IMR-90 (cell line): ENCODE results near the gene NDUFS2. TPM values are rescaled to one million over a fixed set of nuclear protein-coding genes. Genes with fewer than 3 reads are reported as not detected.

Experiments
- ATAC-seq: fragments of 200-7000 bp; cut with Tn5 transposase; 2 replicates; pipeline ENCODE4 v1.9.1; 2020; ENCODE audit warnings: low read depth, mild to moderate bottlenecking, moderate library complexity
- BruUV-seq: library from RNA; stranded (reverse); fragments of 400-500 nt; replicated peaks from 2 replicates; lab custom pipeline; 2021; lab: Mats Ljungman, UMichigan
- CTCF ChIA-PET: fragments of 300-600 bp; formaldehyde crosslinking; extraction: SDS; loops from one replicate; lab custom pipeline; 2021; ENCODE audit warnings: antibody characterized with exemption; lab: Yijun Ruan, JAX
- POLR2A ChIA-PET: fragments of 300-600 bp; sonication (Branson Sonifier 250); formaldehyde crosslinking; loops from one replicate; lab custom pipeline; 2022; ENCODE audit warnings: antibody characterized with exemption; ENCODE audit not compliant: unreplicated experiment; lab: Charles Lee
- DNase-seq: peaks from one replicate; pipeline ENCODE4 v3.0.0; 2013
- H2AFZ ChIP-seq: replicated peaks from 2 replicates; pipeline ENCODE3; 2013; ENCODE audit warnings: low read length, mild to moderate bottlenecking; ENCODE audit not compliant: poor library complexity
- H2AK5ac ChIP-seq: 2 replicates; pipeline ENCODE4 v1.6.1; 2013; ENCODE audit warnings: low read depth, low read length, inconsistent platforms
- H2AK9ac ChIP-seq: replicated peaks from 2 replicates; pipeline ENCODE3; 2013; ENCODE audit warnings: mild to moderate bottlenecking, low read depth, low read length, moderate library complexity; ENCODE audit not compliant: poor library complexity
- H2BK120ac ChIP-seq: 2 replicates; pipeline ENCODE4 v1.6.1; 2013; ENCODE audit warnings: low read depth, low read length, inconsistent platforms
- H2BK15ac ChIP-seq: 3 replicates; pipeline ENCODE4 v1.6.1; 2013; ENCODE audit warnings: low read depth, low read length, inconsistent platforms
- H2BK20ac ChIP-seq: 2 replicates; pipeline ENCODE4 v1.6.1; 2013; ENCODE audit warnings: low read depth, mild to moderate bottlenecking, inconsistent platforms, low read length, moderate library complexity
- H2BK5ac ChIP-seq: 2 replicates; pipeline ENCODE4 v1.6.1; 2013; ENCODE audit warnings: mild to moderate bottlenecking, low read depth, low read length, inconsistent platforms; ENCODE audit not compliant: poor library complexity, severe bottlenecking
- H3K14ac ChIP-seq: replicated peaks from 2 replicates; pipeline ENCODE4 v1.6.1; 2013; ENCODE audit warnings: low read depth, low read length, inconsistent platforms
- H3K18ac ChIP-seq: 2 replicates; pipeline ENCODE4 v1.6.1; 2013; ENCODE audit warnings: low read depth, low read length, control low read depth
- H3K23ac ChIP-seq: 2 replicates; pipeline ENCODE4 v1.6.1; 2013; ENCODE audit warnings: low read depth, low read length, inconsistent platforms
- H3K27ac ChIP-seq: 2 replicates; pipeline ENCODE4 v1.5.1; 2013; ENCODE audit warnings: mild to moderate bottlenecking, control low read depth, low read length; ENCODE audit not compliant: insufficient read depth
- H3K27me3 ChIP-seq: 2 replicates; pipeline ENCODE4 v1.6.1; 2013; ENCODE audit warnings: low read length; ENCODE audit not compliant: control insufficient read depth, insufficient read depth
- H3K36me3 ChIP-seq: 2 replicates; pipeline ENCODE4 v1.6.1; 2013; ENCODE audit warnings: low read length, mixed read lengths; ENCODE audit not compliant: control insufficient read depth, insufficient read depth
- H3K4ac ChIP-seq: 2 replicates; pipeline ENCODE4 v1.6.1; 2013; ENCODE audit warnings: low read depth, low read length, inconsistent platforms
- H3K4me1 ChIP-seq: 2 replicates; pipeline ENCODE4 v1.6.1; 2013; ENCODE audit warnings: low read length, mixed read lengths; ENCODE audit not compliant: control insufficient read depth, insufficient read depth
- H3K4me2 ChIP-seq: 2 replicates; pipeline ENCODE4 v1.6.1; 2013; ENCODE audit warnings: low read depth, mild to moderate bottlenecking, control low read depth, low read length, moderate library complexity
- H3K4me3 ChIP-seq: 2 replicates; pipeline ENCODE4 v1.5.1; 2013; ENCODE audit warnings: low read depth, mild to moderate bottlenecking, control low read depth, low read length, moderate library complexity; ENCODE audit not compliant: insufficient read depth
- H3K56ac ChIP-seq: 2 replicates; pipeline ENCODE4 v1.6.1; 2013; ENCODE audit warnings: low read length, inconsistent platforms; ENCODE audit not compliant: insufficient read depth; ENCODE audit errors: extremely low read depth
- H3K79me1 ChIP-seq, 2 experiments: 2 replicates each; pipeline ENCODE4 v1.6.1; 2013; ENCODE audit warnings: low read length in 2 of 2, inconsistent platforms in 1 of 2, low read depth in 1 of 2
- H3K9ac ChIP-seq: 2 replicates; pipeline ENCODE4 v1.6.1; 2013; ENCODE audit warnings: low read depth, low read length, control low read depth
- H3K9me1 ChIP-seq: 2 replicates; pipeline ENCODE4 v1.6.1; 2013; ENCODE audit warnings: low read length, inconsistent platforms; ENCODE audit not compliant: insufficient read depth
- H3K9me3 ChIP-seq: 2 replicates; pipeline ENCODE4 v1.6.1; 2013; ENCODE audit warnings: low read length; ENCODE audit not compliant: control insufficient read depth, insufficient read depth
- H4K20me1 ChIP-seq: 2 replicates; pipeline ENCODE4 v1.6.1; 2013; ENCODE audit warnings: low read length, inconsistent platforms; ENCODE audit not compliant: insufficient read depth
- H4K5ac ChIP-seq: 2 replicates; pipeline ENCODE4 v1.6.1; 2013; ENCODE audit warnings: mild to moderate bottlenecking, low read depth, low read length, control low read depth
- H4K8ac ChIP-seq, 2 experiments: 2 replicates each; pipeline ENCODE4 v1.6.1; 2013; ENCODE audit warnings: low read depth in 2 of 2, low read length in 2 of 2, control low read depth in 1 of 2, inconsistent platforms in 1 of 2
- H4K91ac ChIP-seq: 2 replicates; pipeline ENCODE4 v1.6.1; 2013; ENCODE audit warnings: low read depth, low read length, inconsistent platforms; ENCODE audit not compliant: insufficient read depth
- BHLHE40 ChIP-seq: fragments of 150-350 bp; IDR thresholded peaks from 2 replicates; pipeline ENCODE4 v1.6.1; 2016; ENCODE audit warnings: mild to moderate bottlenecking, low read depth, low read length
- CEBPB ChIP-seq: IDR thresholded peaks from 2 replicates; pipeline ENCODE4 v1.6.1; 2012; ENCODE audit warnings: low read depth, low read length, improper control_type of control experiment
- CTCF ChIP-seq: conservative IDR thresholded peaks from 2 replicates; pipeline ENCODE4 v1.5.1; 2012; ENCODE audit warnings: mild to moderate bottlenecking, low read depth, low read length, improper control_type of control experiment
- MAFK ChIP-seq: IDR thresholded peaks from 2 replicates; pipeline ENCODE4 v1.6.1; 2012; ENCODE audit warnings: low read depth, low read length, improper control_type of control experiment
- MAZ ChIP-seq: IDR thresholded peaks from 2 replicates; pipeline ENCODE4 v1.6.1; 2012; ENCODE audit warnings: low read depth, mild to moderate bottlenecking, low read length, improper control_type of control experiment, moderate library complexity, borderline replicate concordance
- MXI1 ChIP-seq: IDR thresholded peaks from 2 replicates; pipeline ENCODE4 v1.6.1; 2012; ENCODE audit warnings: low read depth, mild to moderate bottlenecking, low read length, moderate library complexity, borderline replicate concordance
- NFE2L2 ChIP-seq: fragments of 150-350 bp; IDR thresholded peaks from 2 replicates; pipeline ENCODE4 v1.6.1; 2016; ENCODE audit warnings: low read depth, mild to moderate bottlenecking, low read length
- RCOR1 ChIP-seq: IDR thresholded peaks from 2 replicates; pipeline ENCODE4 v1.6.1; 2012; ENCODE audit warnings: mild to moderate bottlenecking, low read length, improper control_type of control experiment; ENCODE audit not compliant: insufficient replicate concordance
- RFX5 ChIP-seq: IDR thresholded peaks from 2 replicates; pipeline ENCODE4 v1.8.0; 2012; ENCODE audit warnings: low read depth, mild to moderate bottlenecking, low read length, moderate library complexity
- USF2 ChIP-seq: fragments of 150-350 bp; IDR thresholded peaks from 2 replicates; pipeline ENCODE4 v1.6.1; 2017; ENCODE audit warnings: mild to moderate bottlenecking, antibody characterized with exemption, low read length, low read depth
- WGBS, 2 experiments: methylation state at CpG; one replicate each; pipeline versions ENCODE4 v1.1.5 to v1.1.7; 2013; ENCODE audit warnings: missing lambda C conversion rate in 2 of 2; ENCODE audit not compliant: insufficient read length in 1 of 2; ENCODE audit errors: extremely low coverage in 2 of 2; 5-methylcytosine and 5-hydroxymethylcytosine counted together
- dilution Hi-C: fragments of 300-500 bp; cut with HindIII; formaldehyde crosslinking; loops from one replicate; pipeline ENCODE4 v1.14.3; 2018; ENCODE audit warnings: low sequenced_read_pairs; ENCODE audit not compliant: unreplicated experiment
- in situ Hi-C: fragments of 300-500 bp; cut with MboI; formaldehyde crosslinking; loops from 3 replicates; pipeline ENCODE4 v1.14.3; 2019; ENCODE audit warnings: low sequenced_read_pairs, inconsistent platforms, mixed read lengths
- intact Hi-C: fragments of 100-400 bp; cut with micrococcal nuclease; formaldehyde crosslinking; loops from 2 replicates; pipeline ENCODE4 v1.10.0; 2022
- polyA plus RNA-seq, 3 experiments: library from polyadenylated mRNA; depleted of rRNA; stranded (reverse); fragments of >200 nt; gene quantifications; 2 replicates each; pipeline ENCODE4 v1.2.3, GENCODE V29; 2012; ENCODE audit warnings: low replicate concordance in 1 of 3
- total RNA-seq: library from RNA; depleted of rRNA; stranded (reverse); fragments of >200 nt; gene quantifications from 2 replicates; pipeline ENCODE4 v1.2.3, GENCODE V29; 2012

NDUFS2 gene
- total and polyA plus RNA-seq, 2 of the 4 experiments (the other 2 are of a cell fraction), result 85.5 to 101 TPM

GRCh38 chr1:161259345-161259702 lies 57.2 kb downstream of the NDUFS2 start:
- ATAC-seq, result no peak

More at GRCh38 chr1:161259345-161259702, 57.2 kb downstream of the NDUFS2 start:
- H3K18ac ChIP-seq, result no peak overlapping the region
- no peak overlapping the region for H2AK5ac ChIP-seq
- no peak overlapping the region for H2BK5ac ChIP-seq
- H3K27ac ChIP-seq, result no peak overlapping the region
- ChIA-PET POLR2A (no interaction called here), CTCF (no interaction called here)
- H3K14ac ChIP-seq, result no peak overlapping the region
- in situ Hi-C loops (no loop called here), intact Hi-C loops (no loop called here), dilution Hi-C loops (no loop called here)
- no peak overlapping the region for H3K9ac ChIP-seq
- BruUV-seq, result no TSS peak
- H4K5ac ChIP-seq, result no peak overlapping the region
- no peak overlapping the region for H3K4me3 ChIP-seq
- no peaks in the 10 kb centered on the region for H3K36me3 ChIP-seq
- no peaks in the 10 kb centered on the region for H4K20me1 ChIP-seq
- H2BK15ac ChIP-seq, result no peak overlapping the region
- H3K56ac ChIP-seq, result no peak overlapping the region
- no peaks in the 10 kb centered on the region for H3K79me1 ChIP-seq
- no peaks in the 10 kb centered on the region for H3K9me1 ChIP-seq
- H3K27me3 ChIP-seq, result peaks cover 36% of the 10 kb centered on the region
- H2BK20ac ChIP-seq, result no peak overlapping the region
- no peak overlapping the region for H2BK120ac ChIP-seq
- DNase-seq, result no peak
- H3K4me1 ChIP-seq, result no peaks in the 10 kb centered on the region
- no peak overlapping the region for H3K4ac ChIP-seq
- H2AFZ ChIP-seq, result no peak overlapping the region
- H3K23ac ChIP-seq, result no peak overlapping the region
- H3K9me3 ChIP-seq, result peaks cover 11% of the 10 kb centered on the region
- no peak for TF ChIP-seq MAFK
- TF ChIP-seq MXI1, result no peak
- TF ChIP-seq MAZ, result no peak
- no peak for TF ChIP-seq CEBPB
- no peak for TF ChIP-seq RCOR1
- no peak for TF ChIP-seq USF2
- no peak for TF ChIP-seq RFX5
- TF ChIP-seq NFE2L2, result no peak
- TF ChIP-seq CTCF, result no peak
- no peak for TF ChIP-seq BHLHE40
- H3K4me2 ChIP-seq, result no peak overlapping the region
- no peak overlapping the region for H4K8ac ChIP-seq
- no peak overlapping the region for H2AK9ac ChIP-seq
- no peak overlapping the region for H4K91ac ChIP-seq
- no CpG with 5 or more reads among the region's 6 CpGs for WGBS, 2 experiments
